ENCODE results near the gene TMEM215.

DNA sequence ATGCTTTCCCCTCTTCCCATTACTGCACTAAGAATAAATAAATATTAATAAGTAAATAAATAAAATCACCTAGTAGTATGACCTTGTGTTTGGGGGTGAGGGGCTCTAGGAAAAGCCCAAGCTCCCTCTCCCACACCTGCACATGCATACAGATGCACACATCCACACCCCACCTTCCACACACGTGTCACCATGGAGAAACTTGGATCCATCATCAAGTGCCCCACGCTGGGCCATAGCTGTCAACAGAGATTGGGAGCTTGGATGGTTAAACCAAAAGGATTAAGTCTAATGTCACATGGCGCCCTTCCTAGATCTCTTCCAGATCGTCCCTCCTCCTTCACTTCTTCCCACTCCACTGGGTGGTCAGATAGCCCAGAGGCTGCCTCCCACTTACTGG lies 37.0 kb downstream of the TMEM215 start:
- TF ChIP-seq CTCF (IDR thresholded peaks at IDR 0.05) (no peak), POLR2A (IDR thresholded peaks at IDR 0.05) (no peak), EP300 (IDR thresholded peaks at IDR 0.05) (no peak)

Data from tibial nerve (tissue), 4 donors.